Fibroblast of skin of scalp (primary cell): Measurements from ENCODE around the gene FUT1.

Experiments
- DNase-seq: peaks from one replicate; pipeline ENCODE4 v3.0.0-alpha.2; 2013

FUT1 gene

GRCh38 chr19:48715681-48716171, 36.7 kb downstream of the FUT1 start:
- peak; percentile 17 for DNase-seq

- DNase-seq, result no peak
Observed at GRCh38 chr19:48714759-48715675, 37.4 kb downstream of the FUT1 start.

DNA sequence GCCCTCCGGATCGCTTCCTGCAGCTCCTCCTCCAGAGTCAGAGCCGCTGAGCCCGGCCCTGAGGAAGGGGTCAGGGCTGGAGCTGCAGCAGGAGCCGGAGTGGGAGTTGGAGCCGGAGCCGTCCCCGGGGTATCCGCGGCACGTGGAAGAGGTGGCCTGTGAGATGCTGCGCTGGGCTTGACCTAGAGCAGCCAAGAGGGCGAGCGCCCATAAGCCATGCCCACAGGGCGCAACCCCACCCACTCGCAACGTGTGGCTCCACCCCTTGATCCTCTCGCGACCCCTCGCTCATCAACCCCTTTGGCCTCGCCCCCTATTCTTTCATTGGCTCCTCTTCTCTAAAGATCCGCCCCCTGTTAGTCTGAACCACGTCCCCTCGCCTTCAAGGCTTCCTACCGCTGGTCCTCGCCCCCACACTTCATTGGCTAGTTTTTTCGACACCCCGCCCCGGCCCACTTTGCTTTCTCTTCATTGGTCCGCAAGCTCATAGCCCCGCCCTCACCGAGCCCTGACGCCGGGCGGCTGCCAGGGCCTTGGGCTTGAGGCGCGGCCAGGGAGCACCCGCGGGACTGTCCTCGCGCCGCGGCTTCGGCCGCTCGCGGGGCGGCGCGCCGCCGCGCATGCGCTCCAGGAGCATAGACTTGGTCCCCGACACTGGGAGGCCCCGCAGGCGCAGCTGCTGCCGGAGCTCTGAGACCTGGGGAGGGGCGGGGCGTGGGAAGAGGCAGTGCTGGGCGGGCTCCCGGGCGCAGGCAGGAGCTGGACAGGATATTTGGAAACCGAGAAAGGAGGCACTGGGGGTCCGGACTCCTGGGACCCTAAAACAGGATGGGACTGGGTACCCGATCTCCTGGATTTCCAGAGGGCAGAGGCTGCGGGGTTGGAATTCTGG, 38.3 kb downstream of the FUT1 start:
- peak; percentile 100 for DNase-seq

GRCh38 chr19:48713041-48713863, 39.2 kb downstream of the FUT1 start:
- DNase-seq, result peak; percentile 20

DNA sequence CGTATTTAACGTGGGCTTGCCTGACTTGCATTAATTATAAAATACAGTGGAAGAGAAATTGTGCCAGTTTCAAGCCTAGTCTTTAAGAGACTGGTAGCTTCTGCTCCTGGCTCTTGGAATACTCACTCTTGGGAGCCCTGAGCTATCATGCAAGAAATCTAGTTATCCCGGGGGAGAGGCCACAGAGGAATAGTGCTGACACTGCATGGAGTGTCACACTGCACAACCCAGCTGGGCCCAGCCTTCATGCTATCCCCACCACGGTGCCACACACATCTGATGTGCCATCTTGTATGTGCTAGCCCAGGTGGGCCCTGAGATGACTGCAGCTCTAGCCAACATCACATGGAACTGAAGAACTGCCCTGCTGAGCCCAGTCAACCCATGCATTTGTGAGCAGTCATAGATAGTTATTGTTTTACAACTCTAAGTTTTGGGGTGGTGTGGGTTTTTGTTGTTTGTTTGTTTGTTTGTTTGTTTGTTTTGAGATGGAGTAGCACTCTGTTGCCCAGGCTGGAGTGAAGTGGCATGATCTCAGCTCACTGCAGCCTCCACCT, 41.3 kb downstream of the FUT1 start:
- DNase-seq, result no peak

DNA sequence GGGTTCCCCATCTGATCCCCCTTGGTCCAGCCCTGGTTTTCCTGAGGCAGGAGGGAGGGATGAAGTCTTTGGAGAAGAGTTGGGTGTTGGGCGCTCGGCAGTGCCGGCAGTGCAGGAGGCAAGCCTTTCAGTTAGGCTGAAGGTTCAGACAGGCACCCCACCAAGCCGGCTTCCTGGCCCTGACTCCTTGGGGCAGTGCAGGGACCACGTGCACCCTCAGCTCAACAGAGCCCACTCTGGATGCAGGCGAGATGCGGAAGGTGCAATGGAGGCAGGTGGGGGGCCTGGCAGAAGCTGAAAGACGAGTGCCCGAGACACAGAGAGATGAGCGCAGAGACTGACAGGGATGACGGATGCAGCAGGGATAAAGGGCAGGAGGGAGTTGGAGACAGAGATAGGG, 44.0 kb downstream of the FUT1 start:
- DNase-seq, result no peak

DNA sequence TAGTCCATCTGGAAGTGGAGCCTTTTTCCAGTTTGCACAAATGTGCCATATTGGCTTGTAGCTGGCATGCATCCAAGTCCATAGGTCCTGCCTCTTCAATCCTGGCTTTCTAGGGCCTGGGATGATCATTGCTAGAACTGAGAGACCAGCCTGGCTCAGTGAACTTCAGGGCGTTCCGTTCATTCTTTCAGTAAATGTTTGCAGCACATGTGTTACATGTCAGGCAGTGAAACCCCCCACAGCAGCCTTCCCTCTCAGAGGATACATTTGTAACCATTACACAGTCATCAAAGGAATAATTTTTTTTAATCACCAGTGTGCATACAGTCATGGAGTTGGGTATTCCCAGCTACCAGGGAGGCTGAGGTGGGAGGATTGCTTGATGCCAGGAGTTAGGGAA, 47.0 kb downstream of the FUT1 start:
- peak; percentile 18 for DNase-seq

DNA sequence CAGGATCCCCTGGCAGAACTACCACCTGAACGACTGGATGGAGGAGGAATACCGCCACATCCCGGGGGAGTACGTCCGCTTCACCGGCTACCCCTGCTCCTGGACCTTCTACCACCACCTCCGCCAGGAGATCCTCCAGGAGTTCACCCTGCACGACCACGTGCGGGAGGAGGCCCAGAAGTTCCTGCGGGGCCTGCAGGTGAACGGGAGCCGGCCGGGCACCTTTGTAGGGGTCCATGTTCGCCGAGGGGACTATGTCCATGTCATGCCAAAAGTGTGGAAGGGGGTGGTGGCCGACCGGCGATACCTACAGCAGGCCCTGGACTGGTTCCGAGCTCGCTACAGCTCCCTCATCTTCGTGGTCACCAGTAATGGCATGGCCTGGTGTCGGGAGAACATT, 49.1 kb downstream of the FUT1 start:
- no peak for DNase-seq

DNA sequence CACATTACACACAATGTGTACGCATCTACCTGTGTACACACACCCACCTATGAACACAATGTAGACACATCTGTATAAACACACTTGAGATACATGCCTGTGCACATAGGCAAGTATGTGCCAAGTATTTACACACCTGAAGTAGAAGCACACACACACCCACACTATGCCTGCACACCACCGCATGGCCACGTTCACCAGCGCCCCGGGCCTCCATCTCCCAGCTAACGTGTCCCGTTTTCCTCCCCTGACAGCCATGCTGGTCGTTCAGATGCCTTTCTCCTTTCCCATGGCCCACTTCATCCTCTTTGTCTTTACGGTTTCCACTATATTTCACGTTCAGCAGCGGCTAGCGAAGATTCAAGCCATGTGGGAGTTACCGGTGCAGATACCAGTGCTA, 49.7 kb downstream of the FUT1 start:
- DNase-seq, result no peak

DNA sequence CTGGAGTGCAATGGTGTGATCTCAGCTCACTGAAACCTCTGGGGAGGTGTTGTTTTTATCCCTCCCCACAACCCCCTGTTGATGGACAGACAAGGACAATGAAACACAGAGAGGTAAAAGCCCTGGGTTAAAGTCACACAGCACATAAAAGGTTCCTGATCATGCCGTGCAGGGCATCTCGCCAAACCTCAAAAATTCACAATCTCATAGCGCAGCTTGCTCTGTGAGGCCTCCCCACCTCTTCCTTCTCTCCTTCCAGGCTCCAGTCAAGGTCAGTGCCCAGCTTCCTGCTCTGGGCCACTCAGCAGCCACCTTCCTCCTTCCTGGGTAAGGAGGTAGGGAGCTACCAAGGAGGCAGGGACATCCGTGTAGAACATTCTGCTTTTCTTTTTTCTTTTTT, 54.4 kb downstream of the FUT1 start:
- peak; percentile 76 for DNase-seq
